ENCODE measurements around the gene MYOF. TPM values are rescaled to one million over a fixed set of nuclear protein-coding genes. Genes with fewer than 3 reads are reported as not detected.

Gene MYOF
- total and polyA plus RNA-seq, 10 of the 15 experiments (the other 5 are each of a cell fraction or from before 2014, with no cell fraction given): 0.02 to 0.59 (median 0.17) TPM

DNA sequence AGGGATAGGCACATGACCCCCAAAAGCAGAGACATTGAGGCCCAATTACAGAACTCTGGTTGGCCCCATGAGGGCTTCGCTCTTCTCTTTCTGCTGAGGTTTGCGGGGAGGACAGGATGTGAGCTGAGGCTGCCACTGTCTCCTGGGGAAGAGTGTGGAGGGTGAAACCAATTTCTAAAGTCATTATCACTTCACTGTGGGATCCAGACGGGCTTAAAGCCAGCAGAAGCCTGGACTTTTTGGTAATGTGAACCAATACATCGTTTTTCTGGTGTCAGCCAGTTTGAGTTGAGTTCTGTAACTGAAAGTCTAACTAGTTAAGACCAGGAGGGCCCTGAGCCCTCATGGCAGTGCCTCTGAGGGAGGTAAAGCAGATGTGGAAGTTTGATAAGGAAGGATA is 163.0 kb downstream of the MYOF start:
- H3K4me1 ChIP-seq (ENCODE audit: control insufficient read depth, insufficient read depth, low read length): peaks cover 22% of the 10 kb centered on the region
- no peak overlapping the region for H2AFZ ChIP-seq (ENCODE audit: control insufficient read depth, low read depth, low read length)
- H3K9ac ChIP-seq (ENCODE audit: control insufficient read depth, insufficient read depth, low read length): no peak overlapping the region
- H3K27me3 ChIP-seq (replicated peaks in 1 of 2; ENCODE audit: control insufficient read depth in 2 of 2, insufficient read depth in 2 of 2, low read length in 1 of 2): no peaks in the 10 kb centered on the region
- no peak overlapping the region for H3K27ac ChIP-seq (ENCODE audit: control insufficient read depth, insufficient read depth)
- POLR2A ChIA-PET: no interaction called here
- SMC1A ChIA-PET (ENCODE audit: uncharacterized antibody, unreplicated experiment): no interaction called here
- no peaks in the 10 kb centered on the region for H3K9me3 ChIP-seq (replicated peaks; ENCODE audit: control insufficient read depth, insufficient read depth, low read length)
- no TSS peak for BruUV-seq (replicated peaks)
- no peak for ATAC-seq
- no peaks in the 10 kb centered on the region for H3K36me3 ChIP-seq (ENCODE audit: control insufficient read depth in 2 of 2, insufficient read depth in 2 of 2, low read length in 1 of 2)
- WGBS (ENCODE audit: insufficient coverage, insufficient replicate concordance, low lambda C conversion rate, missing lambda C conversion rate): 13% methylated on average over 4 of the region's 4 CpGs
- CTCF ChIA-PET: interaction anchor here (1.0 kb wide), 1 partner anchor 31 kb away, joined by 4 read pairs; no protein-coding TSS in a partner anchor
- H3K79me2 ChIP-seq (ENCODE audit: control insufficient read depth, insufficient read depth, low read length): no peaks in the 10 kb centered on the region
- in situ Hi-C loops (cut with MboI) (no loop called here), intact Hi-C loops (cut with micrococcal nuclease; ENCODE audit: unreplicated experiment) (no loop called here)
- RAD21 ChIA-PET (ENCODE audit: unreplicated experiment): no interaction called here
- no peak overlapping the region for H3K4me2 ChIP-seq (ENCODE audit: control insufficient read depth, insufficient read depth)
- H3K4me3 ChIP-seq: no peak overlapping the region
- H4K20me1 ChIP-seq (ENCODE audit: control insufficient read depth, insufficient read depth): no peaks in the 10 kb centered on the region
- TF ChIP-seq TCF12 (IDR thresholded peaks at IDR 0.05; ENCODE audit: low read depth, low read length) (no peak), ZNF217 (IDR thresholded peaks at IDR 0.05) (no peak)
- TF ChIP-seq, protein P1, sequence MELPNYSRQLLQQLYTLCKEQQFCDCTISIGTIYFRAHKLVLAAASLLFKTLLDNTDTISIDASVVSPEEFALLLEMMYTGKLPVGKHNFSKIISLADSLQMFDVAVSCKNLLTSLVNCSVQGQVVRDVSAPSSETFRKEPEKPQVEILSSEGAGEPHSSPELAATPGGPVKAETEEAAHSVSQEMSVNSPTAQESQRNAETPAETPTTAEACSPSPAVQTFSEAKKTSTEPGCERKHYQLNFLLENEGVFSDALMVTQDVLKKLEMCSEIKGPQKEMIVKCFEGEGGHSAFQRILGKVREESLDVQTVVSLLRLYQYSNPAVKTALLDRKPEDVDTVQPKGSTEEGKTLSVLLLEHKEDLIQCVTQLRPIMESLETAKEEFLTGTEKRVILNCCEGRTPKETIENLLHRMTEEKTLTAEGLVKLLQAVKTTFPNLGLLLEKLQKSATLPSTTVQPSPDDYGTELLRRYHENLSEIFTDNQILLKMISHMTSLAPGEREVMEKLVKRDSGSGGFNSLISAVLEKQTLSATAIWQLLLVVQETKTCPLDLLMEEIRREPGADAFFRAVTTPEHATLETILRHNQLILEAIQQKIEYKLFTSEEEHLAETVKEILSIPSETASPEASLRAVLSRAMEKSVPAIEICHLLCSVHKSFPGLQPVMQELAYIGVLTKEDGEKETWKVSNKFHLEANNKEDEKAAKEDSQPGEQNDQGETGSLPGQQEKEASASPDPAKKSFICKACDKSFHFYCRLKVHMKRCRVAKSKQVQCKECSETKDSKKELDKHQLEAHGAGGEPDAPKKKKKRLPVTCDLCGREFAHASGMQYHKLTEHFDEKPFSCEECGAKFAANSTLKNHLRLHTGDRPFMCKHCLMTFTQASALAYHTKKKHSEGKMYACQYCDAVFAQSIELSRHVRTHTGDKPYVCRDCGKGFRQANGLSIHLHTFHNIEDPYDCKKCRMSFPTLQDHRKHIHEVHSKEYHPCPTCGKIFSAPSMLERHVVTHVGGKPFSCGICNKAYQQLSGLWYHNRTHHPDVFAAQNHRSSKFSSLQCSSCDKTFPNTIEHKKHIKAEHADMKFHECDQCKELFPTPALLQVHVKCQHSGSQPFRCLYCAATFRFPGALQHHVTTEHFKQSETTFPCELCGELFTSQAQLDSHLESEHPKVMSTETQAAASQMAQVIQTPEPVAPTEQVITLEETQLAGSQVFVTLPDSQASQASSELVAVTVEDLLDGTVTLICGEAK (IDR thresholded peaks at IDR 0.05; ENCODE audit: borderline replicate concordance): no peak
- TF ChIP-seq, protein P2, sequence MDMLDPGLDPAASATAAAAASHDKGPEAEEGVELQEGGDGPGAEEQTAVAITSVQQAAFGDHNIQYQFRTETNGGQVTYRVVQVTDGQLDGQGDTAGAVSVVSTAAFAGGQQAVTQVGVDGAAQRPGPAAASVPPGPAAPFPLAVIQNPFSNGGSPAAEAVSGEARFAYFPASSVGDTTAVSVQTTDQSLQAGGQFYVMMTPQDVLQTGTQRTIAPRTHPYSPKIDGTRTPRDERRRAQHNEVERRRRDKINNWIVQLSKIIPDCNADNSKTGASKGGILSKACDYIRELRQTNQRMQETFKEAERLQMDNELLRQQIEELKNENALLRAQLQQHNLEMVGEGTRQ (IDR thresholded peaks at IDR 0.05; ENCODE audit: borderline replicate concordance, low read depth, low read length): no peak
- FAIRE-seq: no peak
- DNase-seq (ENCODE audit: low read depth, low spot score): no peak

Data from GM12878 (cell line).